ENCODE data around the gene TCP11L1. TPM values are rescaled to one million over a fixed set of nuclear protein-coding genes. Genes with fewer than 3 reads are reported as not detected.

TCP11L1 gene
- 25.3 TPM for total RNA-seq

- DNase-seq (ENCODE audit: low spot score in 2 of 2) (peak; percentile 84), FAIRE-seq (no peak)
Observed at GRCh38 chr11:33039274-33040032, at the start of gene TCP11L1. TCP11L1 (plus strand) TSS chr11:33039572; CDS start chr11:33043774, 4,202 bp downstream.

- FAIRE-seq: no peak
- no peak for DNase-seq (ENCODE audit: low spot score in 2 of 2)
Observed at GRCh38 chr11:32990481-32990880, 48.9 kb upstream of the TCP11L1 start.

- no peak for FAIRE-seq
Observed at GRCh38 chr11:32991427-32991826, 47.9 kb upstream of the TCP11L1 start.

GRCh38 chr11:32991898-32992297 is 47.5 kb upstream of the TCP11L1 start:
- DNase-seq (ENCODE audit: low spot score in 2 of 2): no peak
- no peak for FAIRE-seq

More at GRCh38 chr11:32991427-32991826, 47.9 kb upstream of the TCP11L1 start:
- no peak for DNase-seq (ENCODE audit: low spot score in 2 of 2)

GRCh38 chr11:33000181-33000580 is 39.2 kb upstream of the TCP11L1 start:
- no peak for FAIRE-seq
- DNase-seq (ENCODE audit: low spot score in 2 of 2): no peak

GRCh38 chr11:33001281-33001680 is 38.1 kb upstream of the TCP11L1 start:
- no peak for DNase-seq (ENCODE audit: low spot score in 2 of 2)
- FAIRE-seq: no peak

GRCh38 chr11:33001751-33002542 is 37.4 kb upstream of the TCP11L1 start:
- DNase-seq (ENCODE audit: low spot score in 2 of 2): no peak

GRCh38 chr11:33005175-33005574 is 34.2 kb upstream of the TCP11L1 start:
- FAIRE-seq: no peak

More at GRCh38 chr11:33001751-33002542, 37.4 kb upstream of the TCP11L1 start:
- no peak for FAIRE-seq

GRCh38 chr11:33006010-33006409 is 33.4 kb upstream of the TCP11L1 start:
- FAIRE-seq: no peak
- DNase-seq (ENCODE audit: low spot score in 2 of 2): no peak

More at GRCh38 chr11:33005175-33005574, 34.2 kb upstream of the TCP11L1 start:
- no peak for DNase-seq (ENCODE audit: low spot score in 2 of 2)

GRCh38 chr11:33013755-33014154 is 25.6 kb upstream of the TCP11L1 start:
- no peak for DNase-seq (ENCODE audit: low spot score in 2 of 2)
- no peak for FAIRE-seq

GRCh38 chr11:33015621-33016551 is 23.5 kb upstream of the TCP11L1 start, which contains the start of gene DEPDC7:
DEPDC7 (plus strand) TSS chr11:33015878; CDS start chr11:33015956, 78 bp downstream.
- DNase-seq (ENCODE audit: low spot score in 2 of 2) (peak; percentile 90), FAIRE-seq (no peak)

GRCh38 chr11:33016654-33017053 is 22.7 kb upstream of the TCP11L1 start:
- no peak for FAIRE-seq
- DNase-seq (ENCODE audit: low spot score in 2 of 2): no peak

- no peak for FAIRE-seq
Observed at GRCh38 chr11:33017478-33017877, 21.9 kb upstream of the TCP11L1 start.

GRCh38 chr11:33017965-33018364 is 21.4 kb upstream of the TCP11L1 start:
- FAIRE-seq (no peak), DNase-seq (ENCODE audit: low spot score in 2 of 2) (no peak)

More at GRCh38 chr11:33017478-33017877, 21.9 kb upstream of the TCP11L1 start:
- no peak for DNase-seq (ENCODE audit: low spot score in 2 of 2)

GRCh38 chr11:33018840-33019239 is 20.5 kb upstream of the TCP11L1 start:
- DNase-seq (ENCODE audit: low spot score in 2 of 2) (no peak), FAIRE-seq (no peak)

- FAIRE-seq: no peak
Observed at GRCh38 chr11:33021501-33021900, 17.9 kb upstream of the TCP11L1 start.

GRCh38 chr11:33021937-33022336 is 17.4 kb upstream of the TCP11L1 start:
- FAIRE-seq: no peak
- no peak for DNase-seq (ENCODE audit: low spot score in 2 of 2)

More at GRCh38 chr11:33021501-33021900, 17.9 kb upstream of the TCP11L1 start:
- no peak for DNase-seq (ENCODE audit: low spot score in 2 of 2)

- FAIRE-seq (no peak), DNase-seq (ENCODE audit: low spot score in 2 of 2) (no peak)
Observed at GRCh38 chr11:33025339-33025722, 14.0 kb upstream of the TCP11L1 start.

GRCh38 chr11:33027233-33027632 is 12.1 kb upstream of the TCP11L1 start:
- DNase-seq (ENCODE audit: low spot score in 2 of 2) (no peak), FAIRE-seq (no peak)

GRCh38 chr11:33027846-33028536 is 11.4 kb upstream of the TCP11L1 start:
- DNase-seq (ENCODE audit: low spot score in 2 of 2) (no peak), FAIRE-seq (peak; percentile 45)

Measured in frontal cortex (tissue), 4 donors.